Calu3 (cell line): ENCODE data around the gene ATR. TPM values are rescaled to one million over a fixed set of nuclear protein-coding genes. Genes with fewer than 3 reads are reported as not detected.

Experiments used
- BruUV-seq: library from RNA; stranded (reverse); fragments of 400-500 nt; replicated peaks from 2 replicates; lab custom pipeline; 2021; lab: Mats Ljungman, UMichigan
- CTCF ChIA-PET: fragments of 300-600 bp; sonication (Branson Sonifier 250); formaldehyde crosslinking; loops from one replicate; lab custom pipeline; 2022; ENCODE audit warnings: antibody characterized with exemption; lab: Charles Lee
- DNase-seq: peaks from one replicate; pipeline ENCODE4 v3.0.0; 2022
- H3K27ac Mint-ChIP-seq: one replicate; pipeline ENCODE4 v1.8.0; 2022; ENCODE audit warnings: mixed read lengths; ENCODE audit not compliant: unreplicated experiment
- H3K27me3 Mint-ChIP-seq: one replicate; pipeline ENCODE4 v1.8.0; 2022; ENCODE audit warnings: mixed read lengths; ENCODE audit not compliant: unreplicated experiment
- H3K36me3 Mint-ChIP-seq: one replicate; pipeline ENCODE4 v1.8.0; 2022; ENCODE audit warnings: mild to moderate bottlenecking, moderate library complexity, mixed read lengths; ENCODE audit not compliant: insufficient read depth, unreplicated experiment
- H3K4me1 Mint-ChIP-seq: one replicate; pipeline ENCODE4 v1.8.0; 2022; ENCODE audit warnings: mild to moderate bottlenecking, low read depth, mixed read lengths; ENCODE audit not compliant: unreplicated experiment
- H3K4me3 Mint-ChIP-seq: one replicate; pipeline ENCODE4 v1.8.0; 2022; ENCODE audit warnings: mild to moderate bottlenecking, low read depth, moderate library complexity, mixed read lengths; ENCODE audit not compliant: unreplicated experiment
- H3K9me3 Mint-ChIP-seq: one replicate; pipeline ENCODE4 v1.8.0; 2022; ENCODE audit warnings: low read depth, mixed read lengths; ENCODE audit not compliant: unreplicated experiment
- CTCF ChIP-seq: fragments of 200-600 bp; IDR thresholded peaks from one replicate; pipeline ENCODE4 v1.8.0; 2022; ENCODE audit warnings: antibody characterized with exemption; ENCODE audit not compliant: unreplicated experiment
- intact Hi-C: fragments of 100-400 bp; cut with micrococcal nuclease; formaldehyde crosslinking; loops from one replicate; pipeline ENCODE4 v1.10.0; 2022; ENCODE audit not compliant: unreplicated experiment
- total RNA-seq: library from RNA; stranded (reverse); gene quantifications from 2 replicates; pipeline ENCODE4 v1.2.3, GENCODE V29; 2022

The ATR gene
- total RNA-seq, 1 experiment from 2014 or later: 70.5 TPM

DNA sequence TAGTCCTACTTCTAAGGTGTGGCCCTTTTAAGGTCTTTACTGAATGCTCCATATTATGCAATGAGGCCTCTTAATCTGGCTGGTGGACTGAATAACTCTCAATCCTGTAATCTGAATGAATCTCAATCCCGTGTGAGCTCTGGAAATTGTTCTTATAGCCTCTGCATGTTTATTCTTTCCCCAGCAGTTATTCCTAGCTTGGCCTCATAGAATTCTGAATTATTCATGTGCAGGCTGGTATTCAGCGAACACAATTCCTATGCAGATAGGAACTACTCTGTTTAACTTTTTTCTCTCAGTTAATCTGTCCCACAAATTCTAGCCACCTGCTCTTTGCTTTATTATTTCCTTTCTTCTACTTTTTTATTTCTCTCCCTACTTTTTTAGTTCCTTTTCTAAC is 86.3 kb downstream of the ATR start:
- no TSS peak for BruUV-seq
- intact Hi-C loops: no loop called here
- CTCF ChIA-PET: no interaction called here
- H3K4me1 Mint-ChIP-seq: no peaks in the 10 kb centered on the region
- H3K27ac Mint-ChIP-seq: no peak overlapping the region
- no peak overlapping the region for H3K4me3 Mint-ChIP-seq
- H3K9me3 Mint-ChIP-seq: no peaks in the 10 kb centered on the region
- TF ChIP-seq CTCF: no peak
- H3K27me3 Mint-ChIP-seq: no peaks in the 10 kb centered on the region
- DNase-seq: no peak
- H3K36me3 Mint-ChIP-seq: peaks cover 38% of the 10 kb centered on the region

GRCh38 chr3:142489572-142490323 is 88.8 kb downstream of the ATR start:
- intact Hi-C loops: no loop called here
- Mint-ChIP-seq H3K9me3 (no peaks in the 10 kb centered on the region), H3K27ac (no peak overlapping the region), H3K27me3 (no peaks in the 10 kb centered on the region), H3K4me1 (no peaks in the 10 kb centered on the region), H3K36me3 (peaks cover 37% of the 10 kb centered on the region), H3K4me3 (no peak overlapping the region)
- CTCF ChIA-PET: no interaction called here
- no TSS peak for BruUV-seq
- no peak for TF ChIP-seq CTCF
- no peak for DNase-seq

DNA sequence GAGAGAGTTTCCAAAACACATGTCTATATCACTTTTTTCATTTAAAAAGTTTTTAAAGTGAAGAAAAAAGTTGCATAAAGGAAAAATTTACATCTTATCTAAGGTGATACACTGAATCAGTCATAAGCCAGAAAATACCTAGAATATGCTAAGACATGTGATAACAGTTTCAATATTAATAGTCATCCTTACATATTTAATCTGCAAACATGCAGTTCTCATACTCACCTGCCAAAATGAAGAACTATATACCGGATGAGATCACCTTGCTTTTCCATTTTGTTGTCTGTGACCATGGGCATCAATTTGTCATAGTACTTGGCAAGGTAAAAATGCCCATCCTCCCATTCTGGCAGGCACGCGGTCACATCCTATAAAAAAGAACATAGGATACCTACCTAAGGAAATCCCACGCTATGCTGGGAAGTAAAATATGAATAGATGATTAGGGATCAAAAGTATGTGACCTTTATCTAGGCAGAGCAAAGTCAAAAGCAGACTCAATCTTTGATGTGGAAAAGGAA is 93.6 kb downstream of the ATR start:
- H3K4me1 Mint-ChIP-seq: no peaks in the 10 kb centered on the region
- H3K9me3 Mint-ChIP-seq: peaks cover 14% of the 10 kb centered on the region
- intact Hi-C loops: no loop called here
- H3K27ac Mint-ChIP-seq: peak overlapping the region; percentile 20
- no peaks in the 10 kb centered on the region for H3K27me3 Mint-ChIP-seq
- DNase-seq: no peak
- CTCF ChIA-PET: no interaction called here
- H3K4me3 Mint-ChIP-seq: no peak overlapping the region
- no peak for TF ChIP-seq CTCF
- peaks cover 57% of the 10 kb centered on the region for H3K36me3 Mint-ChIP-seq
- no TSS peak for BruUV-seq

DNA sequence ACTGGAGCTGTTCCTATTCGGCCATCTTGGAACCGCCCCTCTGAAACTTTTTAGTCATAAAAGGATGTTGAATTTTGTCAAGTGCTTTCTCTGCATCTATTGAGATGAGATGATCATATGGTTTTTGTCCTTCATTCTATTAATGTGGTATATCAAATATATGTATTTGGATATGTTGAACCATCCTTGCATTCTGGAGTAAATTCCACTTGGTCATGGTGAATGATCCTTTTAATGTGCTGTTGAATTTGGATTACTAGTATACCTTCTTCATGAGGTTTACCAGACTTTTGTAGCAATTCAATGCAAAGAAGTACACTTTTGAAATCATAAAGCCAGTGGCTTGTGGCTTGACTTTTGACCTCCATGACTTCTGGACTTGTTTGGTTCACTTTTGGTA is 97.3 kb downstream of the ATR start:
- Mint-ChIP-seq H3K4me1 (no peaks in the 10 kb centered on the region), H3K27me3 (no peaks in the 10 kb centered on the region), H3K4me3 (no peak overlapping the region), H3K36me3 (peaks cover 61% of the 10 kb centered on the region), H3K27ac (no peak overlapping the region), H3K9me3 (peaks cover 25% of the 10 kb centered on the region)
- TF ChIP-seq CTCF: no peak
- DNase-seq: no peak
- no TSS peak for BruUV-seq
- intact Hi-C loops: no loop called here
- CTCF ChIA-PET: no interaction called here
